Mesenchymal stem cell (in vitro differentiated cells and primary cell): Measurements from ENCODE around the gene LRRIQ1.

Experiments
- DNase-seq: peaks from one replicate; pipeline ENCODE4 v3.0.0-alpha.2; 2013
- H2AFZ ChIP-seq: one replicate; pipeline ENCODE4 v1.6.1; 2013; ENCODE audit warnings: low read depth, mild to moderate bottlenecking, control low read depth, inconsistent platforms, low read length, moderate library complexity
- H2AK5ac ChIP-seq: 2 replicates; pipeline ENCODE4 v1.6.1; 2013; ENCODE audit warnings: low read length, moderate library complexity, mild to moderate bottlenecking, inconsistent platforms; ENCODE audit not compliant: severe bottlenecking
- H2BK120ac ChIP-seq: one replicate; pipeline ENCODE4 v1.6.1; 2013; ENCODE audit warnings: low read depth, mild to moderate bottlenecking, inconsistent platforms, low read length, moderate library complexity
- H2BK12ac ChIP-seq, 2 experiments: one replicate each; pipeline ENCODE4 v1.6.1; 2013; ENCODE audit warnings: inconsistent platforms in 2 of 2, low read length in 2 of 2, mild to moderate bottlenecking in 2 of 2, moderate library complexity in 2 of 2, control low read depth in 1 of 2
- H2BK15ac ChIP-seq: one replicate; pipeline ENCODE4 v1.6.1; 2013; ENCODE audit warnings: mild to moderate bottlenecking, low read depth, inconsistent platforms; ENCODE audit not compliant: poor library complexity, severe bottlenecking
- H2BK5ac ChIP-seq: 2 replicates; pipeline ENCODE4 v1.6.1; 2013; ENCODE audit warnings: low read depth, mild to moderate bottlenecking, low read length, control low read depth, inconsistent platforms; ENCODE audit not compliant: poor library complexity, severe bottlenecking
- H3K14ac ChIP-seq, 2 experiments: one replicate each; pipeline ENCODE4 v1.6.1; 2013; ENCODE audit warnings: inconsistent platforms in 2 of 2, low read length in 2 of 2, control low read depth in 1 of 2, mild to moderate bottlenecking in 1 of 2, moderate library complexity in 1 of 2
- H3K18ac ChIP-seq, 2 experiments: one replicate each; pipeline ENCODE4 v1.6.1; 2013; ENCODE audit warnings: inconsistent platforms in 2 of 2, low read length in 2 of 2, control low read depth in 1 of 2, low read depth in 1 of 2, mild to moderate bottlenecking in 1 of 2
- H3K23ac ChIP-seq, 2 experiments: one replicate each; pipeline ENCODE4 v1.6.1; 2013; ENCODE audit warnings: inconsistent platforms in 2 of 2, low read length in 2 of 2, mild to moderate bottlenecking in 2 of 2, moderate library complexity in 2 of 2, control low read depth in 1 of 2
- H3K27ac ChIP-seq: 2 replicates; pipeline ENCODE4 v1.5.1; 2013; ENCODE audit warnings: mild to moderate bottlenecking, moderate library complexity, low read length, control low read depth, inconsistent platforms; ENCODE audit not compliant: poor library complexity, severe bottlenecking
- H3K27me3 ChIP-seq, 2 experiments: 2 replicates each; pipeline versions ENCODE4 v1.6.1 to v1.7.0; 2013; ENCODE audit warnings: low read length in 2 of 2, mild to moderate bottlenecking in 2 of 2, moderate library complexity in 2 of 2, control low read depth in 1 of 2, inconsistent platforms in 1 of 2; ENCODE audit not compliant: control insufficient read depth in 1 of 2, insufficient read depth in 1 of 2
- H3K36me3 ChIP-seq, 2 experiments: 2 replicates each; pipeline versions ENCODE4 v1.6.1 to v1.7.0; 2013; ENCODE audit warnings: low read length in 2 of 2, control low read depth in 1 of 2, inconsistent platforms in 1 of 2, low read depth in 1 of 2, mild to moderate bottlenecking in 1 of 2; ENCODE audit not compliant: insufficient read depth in 2 of 2, control insufficient read depth in 1 of 2
- H3K4ac ChIP-seq, 2 experiments: one replicate each; pipeline ENCODE4 v1.6.1; 2013; ENCODE audit warnings: inconsistent platforms in 2 of 2, low read length in 2 of 2, mild to moderate bottlenecking in 2 of 2, moderate library complexity in 2 of 2, control low read depth in 1 of 2, low read depth in 1 of 2
- H3K4me1 ChIP-seq: 2 replicates; pipeline ENCODE4 v1.6.1; 2013; ENCODE audit warnings: low read depth, low read length, control low read depth; ENCODE audit not compliant: control insufficient read depth, insufficient read depth
- H3K4me2 ChIP-seq: 2 replicates; pipeline ENCODE4 v1.6.1; 2013; ENCODE audit warnings: low read length, mild to moderate bottlenecking, inconsistent platforms; ENCODE audit not compliant: poor library complexity, severe bottlenecking
- H3K4me3 ChIP-seq, 2 experiments: 2 replicates each; pipeline versions ENCODE4 v1.5.1 to v1.7.0; 2013; ENCODE audit warnings: low read length in 2 of 2, mild to moderate bottlenecking in 2 of 2, control low read depth in 1 of 2, low read depth in 1 of 2; ENCODE audit not compliant: insufficient read depth in 1 of 2
- H3K79me1 ChIP-seq: replicated peaks from 2 replicates; pipeline ENCODE4 v1.6.1; 2013; ENCODE audit warnings: mild to moderate bottlenecking, control low read depth, low read length, inconsistent platforms; ENCODE audit not compliant: poor library complexity, severe bottlenecking
- H3K9ac ChIP-seq: 2 replicates; pipeline ENCODE4 v1.7.0; 2013; ENCODE audit warnings: mild to moderate bottlenecking, low read length, moderate library complexity
- H3K9me3 ChIP-seq: 2 replicates; pipeline ENCODE4 v1.7.0; 2013; ENCODE audit warnings: mild to moderate bottlenecking, low read length; ENCODE audit not compliant: control insufficient read depth
- H4K8ac ChIP-seq: one replicate; pipeline ENCODE4 v1.6.1; 2013; ENCODE audit warnings: inconsistent platforms, mild to moderate bottlenecking, low read length, moderate library complexity
- H4K91ac ChIP-seq: one replicate; pipeline ENCODE4 v1.6.1; 2013; ENCODE audit warnings: mild to moderate bottlenecking, low read length, inconsistent platforms
- WGBS: methylation state at CpG from one replicate; pipeline ENCODE4 v1.1.7; 2013; ENCODE audit warnings: mixed read lengths; 5-methylcytosine and 5-hydroxymethylcytosine counted together

Gene LRRIQ1

GRCh38 chr12:85059594-85059993 is 23.4 kb downstream of the LRRIQ1 start:
- Histone ChIP-seq H3K36me3 (no peaks in the 10 kb centered on the region), H3K14ac (no peak overlapping the region), H3K4me3 (no peak overlapping the region), H3K4me1 (no peaks in the 10 kb centered on the region), H3K9me3 (no peaks in the 10 kb centered on the region), H3K27ac (no peak overlapping the region), H2AFZ (no peak overlapping the region), H3K4me2 (no peak overlapping the region), H4K91ac (no peak overlapping the region), H2AK5ac (no peak overlapping the region), H2BK5ac (no peak overlapping the region), H3K27me3 (no peaks in the 10 kb centered on the region), H2BK120ac (no peak overlapping the region), H2BK15ac (no peak overlapping the region), H2BK12ac (no peak overlapping the region), H3K4ac (no peak overlapping the region), H3K79me1 (no peaks in the 10 kb centered on the region), H3K18ac (no peak overlapping the region), H4K8ac (no peak overlapping the region), H3K23ac (no peak overlapping the region), H3K9ac (no peak overlapping the region)
- WGBS: 50% methylated on average over 2 of the region's 6 CpGs
- no peak for DNase-seq

GRCh38 chr12:85060916-85061315 is 24.8 kb downstream of the LRRIQ1 start:
- H3K9ac ChIP-seq: no peak overlapping the region
- H3K27me3 ChIP-seq: no peaks in the 10 kb centered on the region

GRCh38 chr12:85065837-85066482 is 29.8 kb downstream of the LRRIQ1 start:
- Histone ChIP-seq H4K8ac (no peak overlapping the region), H3K27me3 (no peaks in the 10 kb centered on the region), H3K27ac (no peak overlapping the region), H4K91ac (no peak overlapping the region), H3K23ac (no peak overlapping the region), H3K4me2 (no peak overlapping the region), H2BK5ac (no peak overlapping the region), H3K9ac (no peak overlapping the region), H3K4me3 (no peak overlapping the region), H3K14ac (no peak overlapping the region), H2BK12ac (no peak overlapping the region), H3K79me1 (no peaks in the 10 kb centered on the region), H3K9me3 (no peaks in the 10 kb centered on the region), H2BK120ac (no peak overlapping the region), H3K18ac (no peak overlapping the region), H2AK5ac (no peak overlapping the region), H2AFZ (no peak overlapping the region), H2BK15ac (no peak overlapping the region), H3K4me1 (no peaks in the 10 kb centered on the region), H3K36me3 (no peaks in the 10 kb centered on the region), H3K4ac (no peak overlapping the region)
- 95% methylated on average over 1 of the region's 3 CpGs for WGBS
- no peak for DNase-seq

More at GRCh38 chr12:85060916-85061315, 24.8 kb downstream of the LRRIQ1 start:
- H3K23ac ChIP-seq: no peak overlapping the region
- H3K36me3 ChIP-seq: no peaks in the 10 kb centered on the region
- H2AK5ac ChIP-seq: no peak overlapping the region
- no peak overlapping the region for H4K91ac ChIP-seq
- WGBS: no CpG with 5 or more reads among the region's 2 CpGs
- H3K4me2 ChIP-seq: no peak overlapping the region
- no peak overlapping the region for H2BK12ac ChIP-seq
- H3K79me1 ChIP-seq: no peaks in the 10 kb centered on the region
- no peak overlapping the region for H3K4ac ChIP-seq
- no peak overlapping the region for H3K27ac ChIP-seq
- no peak overlapping the region for H2BK120ac ChIP-seq
- no peak overlapping the region for H2BK5ac ChIP-seq
- no peak overlapping the region for H3K4me3 ChIP-seq
- no peak overlapping the region for H3K14ac ChIP-seq
- no peak overlapping the region for H3K18ac ChIP-seq
- H3K9me3 ChIP-seq: no peaks in the 10 kb centered on the region
- no peak for DNase-seq
- H2BK15ac ChIP-seq: no peak overlapping the region
- no peak overlapping the region for H4K8ac ChIP-seq
- no peak overlapping the region for H2AFZ ChIP-seq
- no peaks in the 10 kb centered on the region for H3K4me1 ChIP-seq

- Histone ChIP-seq H3K23ac (no peak overlapping the region), H3K79me1 (no peaks in the 10 kb centered on the region), H3K14ac (no peak overlapping the region), H3K4ac (no peak overlapping the region), H2BK12ac (no peak overlapping the region), H2AK5ac (no peak overlapping the region), H3K4me2 (no peak overlapping the region), H4K91ac (no peak overlapping the region), H3K4me3 (no peak overlapping the region), H2BK120ac (no peak overlapping the region), H3K27me3 (no peaks in the 10 kb centered on the region), H2AFZ (no peak overlapping the region), H3K9ac (no peak overlapping the region), H3K18ac (no peak overlapping the region), H3K4me1 (no peaks in the 10 kb centered on the region), H3K27ac (no peak overlapping the region), H2BK5ac (no peak overlapping the region), H3K9me3 (no peaks in the 10 kb centered on the region), H3K36me3 (no peaks in the 10 kb centered on the region), H4K8ac (no peak overlapping the region), H2BK15ac (no peak overlapping the region)
- no peak for DNase-seq
- 86% methylated on average over 1 of the region's 1 CpG for WGBS
Measured at GRCh38 chr12:85072826-85073225, 36.7 kb downstream of the LRRIQ1 start.
